C4-2B (cell line): ENCODE data around the gene RPP40.
"Not testable (repeated sequence)": the region's sequence is repeated elsewhere in the genome, so short reads cannot be mapped to it uniquely, and the experiment has no call there.

Experiments
- H3K27ac ChIP-seq: fragments of 450-650 bp; 2 replicates; pipeline ENCODE4 v1.5.1; 2017
- ZFX ChIP-seq: fragments of 450-650 bp; IDR thresholded peaks from 2 replicates; pipeline ENCODE4 v1.6.1; 2017
- TF ChIP-seq, protein P1 (sequence below): fragments of 450-650 bp; conservative IDR thresholded peaks from 2 replicates; pipeline ENCODE4 v1.5.1; 2017; ENCODE audit warnings: mild to moderate bottlenecking

Gene RPP40

GRCh38 chr6:5041955-5042354 is 38.1 kb upstream of the RPP40 start:
- H3K27ac ChIP-seq, result no peak overlapping the region
- TF ChIP-seq, protein P1, sequence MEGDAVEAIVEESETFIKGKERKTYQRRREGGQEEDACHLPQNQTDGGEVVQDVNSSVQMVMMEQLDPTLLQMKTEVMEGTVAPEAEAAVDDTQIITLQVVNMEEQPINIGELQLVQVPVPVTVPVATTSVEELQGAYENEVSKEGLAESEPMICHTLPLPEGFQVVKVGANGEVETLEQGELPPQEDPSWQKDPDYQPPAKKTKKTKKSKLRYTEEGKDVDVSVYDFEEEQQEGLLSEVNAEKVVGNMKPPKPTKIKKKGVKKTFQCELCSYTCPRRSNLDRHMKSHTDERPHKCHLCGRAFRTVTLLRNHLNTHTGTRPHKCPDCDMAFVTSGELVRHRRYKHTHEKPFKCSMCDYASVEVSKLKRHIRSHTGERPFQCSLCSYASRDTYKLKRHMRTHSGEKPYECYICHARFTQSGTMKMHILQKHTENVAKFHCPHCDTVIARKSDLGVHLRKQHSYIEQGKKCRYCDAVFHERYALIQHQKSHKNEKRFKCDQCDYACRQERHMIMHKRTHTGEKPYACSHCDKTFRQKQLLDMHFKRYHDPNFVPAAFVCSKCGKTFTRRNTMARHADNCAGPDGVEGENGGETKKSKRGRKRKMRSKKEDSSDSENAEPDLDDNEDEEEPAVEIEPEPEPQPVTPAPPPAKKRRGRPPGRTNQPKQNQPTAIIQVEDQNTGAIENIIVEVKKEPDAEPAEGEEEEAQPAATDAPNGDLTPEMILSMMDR, result no peak
- no peak for TF ChIP-seq ZFX

- no peak overlapping the region for H3K27ac ChIP-seq
- TF ChIP-seq ZFX, result no peak
- TF ChIP-seq, protein P1, result no peak
Observed at GRCh38 chr6:5036269-5036668, 32.4 kb upstream of the RPP40 start.

DNA sequence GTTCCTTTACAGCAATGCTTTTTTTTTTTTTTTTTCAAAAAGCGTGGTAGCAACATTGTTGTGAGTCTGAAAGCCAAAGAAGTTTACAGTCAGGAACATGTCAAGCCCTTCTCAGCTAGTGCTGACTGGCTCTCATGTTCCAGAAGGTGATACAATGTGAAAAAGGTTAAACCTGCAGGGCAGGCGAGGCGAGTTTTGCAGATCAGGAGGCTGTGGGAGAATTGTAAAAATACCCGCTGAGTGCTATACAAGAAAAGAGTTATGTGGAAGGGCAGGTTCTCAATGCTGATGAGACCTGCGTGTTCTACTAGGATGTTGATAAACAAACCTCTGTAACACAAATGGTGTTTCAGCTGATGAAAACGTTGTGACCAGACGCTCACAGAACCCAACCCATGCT is 30.9 kb upstream of the RPP40 start:
- H3K27ac ChIP-seq, result peak overlapping the region; percentile 32
- TF ChIP-seq ZFX, result no peak
- TF ChIP-seq, protein P1, result no peak

DNA sequence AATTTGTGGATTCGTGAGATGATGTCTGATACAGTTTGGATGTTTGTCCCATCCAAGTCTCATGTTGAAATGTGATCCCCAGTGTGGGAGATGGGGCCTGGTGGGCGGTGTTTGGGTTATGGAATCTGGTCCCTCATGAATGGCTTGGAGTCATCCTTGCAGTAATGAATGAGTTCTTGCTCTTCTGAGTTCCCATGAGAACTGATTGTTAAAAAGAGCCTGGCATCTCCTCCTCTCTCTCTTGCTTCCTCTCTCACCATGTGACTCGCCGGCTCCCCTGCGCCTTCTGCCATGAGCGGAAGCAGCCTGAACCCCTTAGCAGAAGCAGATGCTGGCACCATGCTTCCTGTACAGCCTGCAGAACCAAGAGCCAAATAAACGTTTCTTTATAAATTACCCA is 30.5 kb upstream of the RPP40 start:
- TF ChIP-seq, protein P1, result no peak
- TF ChIP-seq ZFX, result no peak
- H3K27ac ChIP-seq, result peak overlapping the region; percentile 32

DNA sequence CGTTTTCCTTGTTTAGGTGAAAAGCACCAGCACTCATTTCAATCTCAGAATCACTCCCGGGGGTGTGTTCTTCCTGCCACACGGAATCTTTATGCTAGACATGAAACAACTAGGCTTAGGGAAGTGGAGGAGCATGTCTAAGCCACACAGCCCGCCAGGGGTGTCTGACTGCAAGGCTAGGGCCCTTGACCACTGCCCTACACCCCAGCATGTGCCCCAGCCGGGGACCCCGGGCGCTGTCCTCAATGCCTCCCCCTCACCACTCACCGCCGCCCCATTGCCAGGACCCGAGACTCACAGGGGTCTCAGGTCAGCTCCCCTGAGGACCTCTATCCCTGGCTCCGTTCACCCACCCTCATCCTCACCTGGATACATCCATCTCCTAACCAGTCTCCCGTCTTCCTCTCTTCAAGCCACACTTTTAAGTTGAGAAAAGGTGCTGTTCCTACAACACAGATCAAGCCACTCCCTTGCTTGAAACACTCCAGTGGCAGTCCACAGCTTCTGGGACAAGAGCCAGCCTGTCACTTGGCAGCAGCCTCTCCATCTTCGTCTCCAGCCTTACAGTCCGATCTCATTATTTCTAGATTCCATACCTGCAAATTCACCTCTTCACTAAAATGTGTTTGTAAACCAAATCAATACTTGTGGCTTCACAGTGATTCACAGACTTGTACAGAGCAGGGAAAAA is 29.5 kb upstream of the RPP40 start:
- H3K27ac ChIP-seq, result not testable (repeated sequence)

DNA sequence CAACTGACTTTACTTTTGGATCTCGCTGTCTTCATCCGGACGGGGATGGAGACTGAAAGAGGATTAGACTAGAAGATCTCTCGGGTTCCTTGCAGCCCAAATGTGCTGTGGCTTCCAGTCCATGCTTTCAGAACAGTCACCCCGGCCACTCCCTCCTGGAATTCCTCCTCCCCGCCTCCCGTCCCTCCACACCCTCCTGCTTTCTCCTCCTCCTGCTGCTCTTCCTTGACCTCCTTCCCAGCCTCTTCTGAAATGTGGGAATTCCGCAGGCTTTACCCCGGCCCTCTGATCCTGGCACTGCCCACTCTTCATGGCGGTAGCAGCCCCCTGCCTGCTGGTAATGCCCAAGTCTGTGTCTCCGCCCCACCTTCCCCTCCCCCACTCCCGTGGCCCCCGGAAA is 28.9 kb upstream of the RPP40 start:
- not testable (repeated sequence) for H3K27ac ChIP-seq

GRCh38 chr6:5031150-5031549 is 27.3 kb upstream of the RPP40 start:
- TF ChIP-seq, protein P1, result no peak
- TF ChIP-seq ZFX, result no peak
- H3K27ac ChIP-seq, result no peak overlapping the region

GRCh38 chr6:5030596-5031136 is 26.8 kb upstream of the RPP40 start:
- TF ChIP-seq ZFX, result no peak
- TF ChIP-seq, protein P1, result peak; percentile 85
- no peak overlapping the region for H3K27ac ChIP-seq
